GM18951 (cell line): Measurements from ENCODE around the gene ITPR2.
"Not testable (repeated sequence)": the region's sequence is repeated elsewhere in the genome, so short reads cannot be mapped to it uniquely, and the experiment has no call there.

ENCODE experiments used
- POLR2A ChIP-seq: IDR thresholded peaks from 4 replicates; pipeline ENCODE4 v1.6.1; 2011; ENCODE audit warnings: mild to moderate bottlenecking; ENCODE audit not compliant: insufficient read length, insufficient read depth; ENCODE audit errors: extremely low read depth
- in situ Hi-C: fragments of 300-500 bp; cut with MboI; formaldehyde crosslinking; loops from one replicate; pipeline ENCODE4 v1.12.0; 2022; ENCODE audit warnings: low sequenced_read_pairs, mixed read lengths, inconsistent platforms; ENCODE audit not compliant: unreplicated experiment

Gene ITPR2

GRCh38 chr12:26465419-26466097 is 367.4 kb downstream of the ITPR2 start:
- in situ Hi-C loops, result no loop called here
- TF ChIP-seq POLR2A, result no peak

DNA sequence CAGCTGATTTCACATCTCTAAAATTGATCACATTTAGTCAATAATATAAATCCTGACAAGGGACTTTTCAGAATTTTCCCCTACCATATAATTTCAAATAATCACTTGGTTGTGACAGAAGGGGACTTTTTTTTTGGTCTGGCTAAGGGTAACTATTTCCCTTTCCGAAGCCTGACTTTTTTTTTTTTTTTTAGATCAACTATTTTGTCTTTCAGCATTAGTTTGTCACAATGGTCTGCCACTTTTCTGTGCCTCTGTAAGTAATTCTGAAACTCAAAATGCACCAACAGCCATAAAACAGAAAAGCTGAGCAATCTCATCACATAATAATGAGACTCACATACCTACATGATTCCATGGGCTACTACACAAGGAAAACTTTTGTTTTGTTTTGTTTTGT is 371.2 kb downstream of the ITPR2 start:
- TF ChIP-seq POLR2A, result no peak
- in situ Hi-C loops, result no loop called here

GRCh38 chr12:26460361-26460760 is 372.6 kb downstream of the ITPR2 start:
- no peak for TF ChIP-seq POLR2A
- in situ Hi-C loops, result no loop called here

GRCh38 chr12:26455936-26456574 is 376.9 kb downstream of the ITPR2 start:
- no peak for TF ChIP-seq POLR2A
- in situ Hi-C loops, result no loop called here

DNA sequence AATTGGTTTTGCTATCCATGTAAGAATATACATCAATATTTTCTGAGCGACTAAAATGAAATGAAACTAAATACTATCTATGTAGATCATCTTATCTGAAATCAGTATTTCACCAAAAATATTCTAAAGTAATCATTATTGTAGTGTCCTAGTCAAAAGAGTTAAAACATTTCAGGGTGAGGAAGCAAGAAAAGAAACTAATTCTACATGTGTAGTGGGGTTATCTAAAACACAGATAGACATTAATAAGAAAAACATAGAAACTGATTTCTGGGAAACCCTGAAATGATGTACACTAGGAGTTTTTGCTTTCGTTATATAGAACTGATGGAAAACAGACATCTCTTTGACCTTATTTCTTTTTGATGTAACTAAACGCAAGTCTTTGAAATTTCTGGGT is 379.7 kb downstream of the ITPR2 start:
- in situ Hi-C loops, result no loop called here
- TF ChIP-seq POLR2A, result no peak

DNA sequence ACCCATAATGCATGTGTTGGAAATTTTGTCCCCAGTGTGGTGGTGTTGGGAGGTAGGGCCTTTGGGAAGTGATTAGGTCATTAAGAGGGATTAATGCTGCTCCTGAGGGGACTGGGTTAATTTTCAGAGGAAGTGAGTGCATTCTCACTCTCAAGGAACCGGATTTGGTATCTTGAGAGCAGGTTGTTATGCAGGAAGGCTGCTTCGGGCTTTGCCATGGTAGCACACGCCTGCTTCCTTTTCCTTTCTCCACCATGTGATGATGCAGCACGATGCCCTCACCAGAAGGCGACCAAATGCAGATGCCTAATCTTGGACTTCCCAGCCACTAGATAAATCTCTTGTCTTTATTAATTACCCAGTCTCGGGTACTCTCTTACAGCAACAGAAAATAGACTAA is 380.5 kb downstream of the ITPR2 start:
- TF ChIP-seq POLR2A, result no peak
- in situ Hi-C loops, result no loop called here

GRCh38 chr12:26451763-26452162 is 381.2 kb downstream of the ITPR2 start:
- TF ChIP-seq POLR2A, result no peak
- in situ Hi-C loops, result no loop called here

DNA sequence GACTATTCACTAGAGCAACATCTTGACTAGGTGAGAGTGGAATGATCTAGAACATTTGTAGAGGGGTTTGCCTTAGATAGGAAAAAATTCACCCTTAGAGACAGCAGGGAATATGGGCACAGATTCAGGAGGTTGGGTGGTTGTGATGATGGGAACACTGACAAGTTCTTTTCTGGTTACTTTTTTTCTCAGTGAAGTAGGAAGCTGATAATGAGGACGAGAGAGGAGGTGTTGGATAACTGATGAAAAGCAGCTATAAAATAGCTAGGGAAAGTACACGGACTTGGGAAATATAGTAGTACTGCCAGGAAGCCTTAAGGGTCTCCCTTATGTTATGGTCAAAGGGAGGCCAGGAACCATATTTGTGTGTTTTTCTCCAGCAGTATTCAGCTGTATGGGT is 387.1 kb downstream of the ITPR2 start:
- in situ Hi-C loops, result no loop called here
- no peak for TF ChIP-seq POLR2A

GRCh38 chr12:26443309-26443708 is 389.7 kb downstream of the ITPR2 start:
- in situ Hi-C loops, result no loop called here
- TF ChIP-seq POLR2A, result no peak

GRCh38 chr12:26441434-26441833 is 391.6 kb downstream of the ITPR2 start:
- TF ChIP-seq POLR2A, result no peak
- in situ Hi-C loops, result no loop called here

DNA sequence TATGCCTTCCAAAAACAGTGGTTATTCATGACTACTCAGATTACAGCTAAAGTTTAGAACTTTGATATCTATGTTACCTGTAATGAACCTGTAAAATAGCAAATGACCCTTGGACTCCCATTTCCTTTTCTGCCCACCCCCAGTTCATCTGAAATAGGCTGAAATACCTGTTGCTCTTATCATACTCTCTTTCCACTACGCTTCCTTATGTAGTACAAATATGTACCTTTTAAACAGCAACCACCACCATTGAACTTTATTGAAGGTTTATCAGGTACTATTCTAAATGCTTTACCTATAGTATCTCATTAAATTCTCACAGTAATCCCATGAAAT is 398.0 kb downstream of the ITPR2 start:
- no peak for TF ChIP-seq POLR2A
- in situ Hi-C loops, result no loop called here

DNA sequence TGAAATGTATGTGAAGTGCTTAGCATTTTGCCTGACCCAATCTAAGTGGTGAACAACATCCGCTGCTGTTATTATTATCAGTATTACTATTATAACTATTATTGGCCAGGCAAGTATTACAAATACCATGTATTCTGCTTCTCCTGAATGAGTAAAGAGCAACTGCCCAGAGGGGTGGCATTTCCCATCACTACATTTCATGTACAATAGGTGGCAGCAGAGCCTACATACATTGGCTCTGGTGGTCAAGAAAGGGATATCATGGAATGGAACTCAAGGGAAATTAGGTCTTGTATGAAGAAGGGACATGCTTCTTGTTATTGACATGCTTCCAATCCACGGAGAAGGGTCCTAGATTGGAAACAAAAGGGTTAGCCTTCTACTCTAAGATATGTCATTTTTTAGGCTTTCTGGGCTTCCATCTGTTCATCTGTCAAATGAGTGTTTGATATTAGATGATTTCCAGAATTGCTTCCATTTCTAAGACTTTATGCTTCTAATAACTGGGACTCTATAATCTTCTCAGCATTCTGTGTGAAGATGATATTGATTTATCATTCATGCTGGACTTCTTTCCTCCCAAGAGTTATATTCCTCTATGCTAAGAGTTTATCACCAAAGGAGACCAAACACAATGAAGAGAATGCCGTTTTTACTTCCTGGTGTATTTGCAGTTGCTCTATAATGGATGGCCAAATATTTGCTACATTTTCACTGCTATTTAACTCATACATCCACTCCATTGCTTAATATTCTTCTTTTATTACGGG is 398.5 kb downstream of the ITPR2 start:
- in situ Hi-C loops, result no loop called here
- no peak for TF ChIP-seq POLR2A

DNA sequence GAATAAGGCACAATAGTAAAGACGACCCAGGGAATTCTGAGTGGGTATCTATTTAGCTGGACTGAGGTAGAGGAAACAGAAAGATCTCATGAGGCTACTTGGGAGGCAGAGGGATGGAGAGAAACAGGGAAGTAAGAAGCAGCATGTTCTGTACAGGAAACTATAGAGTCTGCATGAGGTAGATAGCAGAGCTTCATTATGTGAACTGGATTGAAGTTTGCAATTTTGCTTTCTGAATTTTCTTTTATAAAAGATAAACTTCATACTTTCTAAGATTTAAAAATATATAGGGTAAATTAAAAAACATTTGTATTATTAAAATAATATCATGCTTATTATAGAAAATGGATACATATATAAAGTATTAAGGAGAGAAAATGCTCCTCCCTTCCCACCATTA is 399.3 kb downstream of the ITPR2 start:
- in situ Hi-C loops, result not testable (repeated sequence)

- in situ Hi-C loops, result no loop called here
- TF ChIP-seq POLR2A, result no peak
Observed at GRCh38 chr12:26431211-26431610, 401.8 kb downstream of the ITPR2 start.

DNA sequence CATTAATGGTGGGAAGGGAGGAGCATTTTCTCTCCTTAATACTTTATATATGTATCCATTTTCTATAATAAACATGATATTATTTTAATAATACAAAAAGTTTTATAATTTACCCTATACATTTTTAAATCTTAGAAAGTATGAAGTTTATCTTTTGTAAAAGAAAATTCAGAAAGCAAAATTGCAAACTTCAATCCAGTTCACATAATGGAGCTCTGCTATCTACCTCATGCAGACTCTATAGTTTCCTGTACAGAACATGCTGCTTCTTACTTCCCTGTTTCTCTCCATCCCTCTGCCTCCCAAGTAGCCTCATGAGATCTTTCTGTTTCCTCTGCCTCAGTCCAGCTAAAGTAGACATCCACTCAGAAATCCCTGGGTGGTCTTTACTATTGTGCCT is 402.4 kb downstream of the ITPR2 start:
- in situ Hi-C loops, result not testable (repeated sequence)
